Activated naive CD4-positive, alpha-beta T cell treated with anti-CD3 and anti-CD28 coated beads, Interleukin-2, amount 50 U/mL, for 16 hours (primary cell): Measurements from ENCODE around the gene CCDC80.
"Not testable (repeated sequence)": the region's sequence is repeated elsewhere in the genome, so short reads cannot be mapped to it uniquely, and the experiment has no call there.

Experiments used
- DNase-seq: peaks from one replicate; pipeline ENCODE4 v3.0.0-alpha.2; 2020

CCDC80 gene

DNA sequence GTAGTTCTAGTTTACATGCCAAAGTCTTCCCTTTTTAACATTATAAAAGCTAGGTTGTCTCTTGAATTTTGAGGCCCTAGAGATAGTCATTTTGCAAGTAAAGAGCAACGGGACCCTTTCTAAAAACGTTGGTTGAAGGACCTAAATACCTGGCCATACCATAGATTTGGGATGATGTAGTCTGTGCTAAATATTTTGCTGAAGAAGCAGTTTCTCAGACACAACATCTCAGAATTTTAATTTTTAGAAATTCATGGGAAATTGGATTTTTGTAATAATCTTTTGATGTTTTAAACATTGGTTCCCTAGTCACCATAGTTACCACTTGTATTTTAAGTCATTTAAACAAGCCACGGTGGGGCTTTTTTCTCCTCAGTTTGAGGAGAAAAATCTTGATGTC is 57.8 kb downstream of the CCDC80 start:
- no peak for DNase-seq

- DNase-seq = peak; percentile 26
Observed at GRCh38 chr3:112582244-112582874, 58.6 kb downstream of the CCDC80 start.

- no peak for DNase-seq
Observed at GRCh38 chr3:112579697-112580096, 61.2 kb downstream of the CCDC80 start.

DNA sequence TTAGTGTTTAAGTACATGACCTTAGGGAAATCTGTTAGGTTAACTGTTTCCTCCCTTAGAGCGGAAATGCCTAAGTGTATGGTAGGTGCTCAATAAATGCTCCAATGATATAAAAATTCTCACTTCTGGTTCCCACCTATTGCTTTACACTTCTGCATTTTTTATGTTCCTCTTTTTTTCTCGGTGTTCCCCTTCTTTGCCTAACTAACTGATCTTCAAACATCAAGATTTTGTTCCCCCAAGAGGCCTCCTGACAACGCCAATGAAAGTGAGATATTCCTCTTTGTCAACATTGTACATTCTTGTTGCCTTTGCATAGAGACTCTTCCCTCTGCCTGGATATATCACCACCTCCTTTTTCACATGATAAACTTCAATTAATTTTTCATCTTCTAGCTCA is 61.7 kb downstream of the CCDC80 start:
- no peak for DNase-seq

DNA sequence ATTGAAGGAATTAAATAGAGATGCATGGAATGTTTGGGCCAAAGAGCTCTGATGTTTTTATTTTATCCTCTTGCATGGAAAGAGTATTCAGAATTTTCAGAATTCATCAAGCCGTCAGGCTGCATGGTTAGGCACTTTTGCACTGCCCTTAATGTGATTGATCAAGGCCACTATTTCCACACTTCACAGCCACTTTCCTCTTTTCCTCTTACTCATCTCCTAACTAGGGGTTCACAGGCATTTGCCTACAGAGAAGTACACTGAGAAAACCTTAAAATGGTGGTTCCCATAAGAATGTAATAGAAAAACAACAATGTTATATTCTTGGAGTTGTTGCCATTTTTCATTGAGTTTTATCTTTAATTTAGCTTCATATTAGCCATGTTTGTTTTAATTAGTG is 68.2 kb downstream of the CCDC80 start:
- no peak for DNase-seq

DNA sequence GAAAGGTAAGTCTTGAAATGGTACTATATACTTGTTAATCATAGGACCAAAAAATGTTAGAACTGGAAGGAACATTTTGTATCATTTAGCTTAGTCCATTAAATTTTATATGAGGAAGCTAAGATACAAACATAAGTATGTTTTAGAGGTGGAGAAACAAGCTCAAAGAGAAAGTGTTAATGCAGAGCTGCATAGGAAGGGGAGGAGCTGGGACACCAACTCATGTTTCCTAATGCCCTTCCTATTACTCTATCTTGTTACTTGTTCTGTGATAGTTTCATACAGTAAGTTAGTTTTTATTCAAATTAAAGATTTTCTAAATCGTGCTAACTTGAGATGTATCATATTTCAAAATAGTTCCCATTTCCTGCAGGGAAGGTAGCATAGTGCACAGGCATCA is 71.7 kb downstream of the CCDC80 start:
- DNase-seq = no peak

DNA sequence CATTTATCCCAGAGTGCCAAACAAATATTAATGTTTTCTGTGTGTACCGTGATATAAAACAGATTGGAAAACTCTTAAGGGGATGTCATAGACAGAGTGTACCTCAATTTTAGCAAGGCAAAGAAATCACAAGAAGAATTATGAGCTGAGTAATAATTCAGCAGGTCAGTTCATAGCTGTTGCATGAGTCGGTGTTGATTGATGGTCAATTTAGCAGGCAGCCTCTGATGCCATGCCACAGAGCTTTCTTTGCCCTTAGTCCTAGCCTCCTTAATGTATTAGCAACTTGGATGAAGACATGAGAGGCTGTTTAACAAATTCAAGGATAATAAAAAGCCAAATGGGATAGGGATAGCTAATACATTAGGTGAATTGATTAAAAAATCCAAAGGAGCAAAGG is 72.3 kb downstream of the CCDC80 start:
- DNase-seq = no peak

DNA sequence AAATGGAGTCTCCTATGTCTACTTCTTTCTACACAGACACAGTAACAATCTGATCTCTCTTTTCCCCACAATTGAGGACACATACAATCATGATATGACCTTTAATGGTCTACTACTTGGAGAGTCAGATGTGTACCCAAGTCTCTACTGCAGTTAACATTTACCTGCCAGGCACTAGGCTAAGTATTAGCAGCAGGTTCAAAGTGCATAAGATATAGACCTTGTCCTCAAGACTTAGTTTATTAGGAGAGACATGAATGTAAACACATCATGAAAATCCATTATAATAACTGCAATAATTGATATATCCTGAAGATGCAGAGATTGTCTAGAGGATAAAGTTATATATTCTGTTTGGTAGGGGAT is 76.0 kb downstream of the CCDC80 start:
- no peak for DNase-seq

DNA sequence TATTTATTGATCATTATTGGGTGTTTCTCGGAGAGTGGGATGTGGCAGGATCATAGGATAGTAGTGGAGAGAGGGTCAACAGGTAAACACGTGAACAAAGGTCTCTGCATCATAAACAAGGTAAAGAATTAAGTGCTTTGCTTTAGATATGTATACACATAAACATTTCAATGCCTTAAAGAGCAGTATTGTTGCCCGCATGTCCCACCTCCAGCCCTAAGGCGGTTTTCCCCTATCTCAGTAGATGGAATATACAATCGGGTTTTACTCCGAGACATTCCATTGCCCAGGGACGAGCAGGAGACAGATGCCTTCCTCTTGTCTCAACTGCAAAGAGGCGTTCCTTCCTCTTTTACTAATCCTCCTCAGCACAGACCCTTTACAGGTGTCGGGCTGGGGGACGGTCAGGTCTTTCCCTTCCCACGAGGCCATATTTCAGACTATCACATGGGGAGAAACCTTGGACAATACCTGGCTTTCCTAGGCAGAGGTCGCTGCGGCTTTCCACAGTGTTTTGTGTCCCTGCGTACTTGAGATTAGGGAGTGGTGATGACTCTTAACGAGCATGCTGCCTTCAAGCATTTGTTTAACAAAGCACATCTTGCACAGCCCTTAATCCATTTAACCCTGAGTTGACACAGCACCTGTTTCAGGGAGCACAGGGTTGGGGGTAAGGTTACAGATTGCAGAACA is 76.5 kb downstream of the CCDC80 start:
- DNase-seq = not testable (repeated sequence)

DNA sequence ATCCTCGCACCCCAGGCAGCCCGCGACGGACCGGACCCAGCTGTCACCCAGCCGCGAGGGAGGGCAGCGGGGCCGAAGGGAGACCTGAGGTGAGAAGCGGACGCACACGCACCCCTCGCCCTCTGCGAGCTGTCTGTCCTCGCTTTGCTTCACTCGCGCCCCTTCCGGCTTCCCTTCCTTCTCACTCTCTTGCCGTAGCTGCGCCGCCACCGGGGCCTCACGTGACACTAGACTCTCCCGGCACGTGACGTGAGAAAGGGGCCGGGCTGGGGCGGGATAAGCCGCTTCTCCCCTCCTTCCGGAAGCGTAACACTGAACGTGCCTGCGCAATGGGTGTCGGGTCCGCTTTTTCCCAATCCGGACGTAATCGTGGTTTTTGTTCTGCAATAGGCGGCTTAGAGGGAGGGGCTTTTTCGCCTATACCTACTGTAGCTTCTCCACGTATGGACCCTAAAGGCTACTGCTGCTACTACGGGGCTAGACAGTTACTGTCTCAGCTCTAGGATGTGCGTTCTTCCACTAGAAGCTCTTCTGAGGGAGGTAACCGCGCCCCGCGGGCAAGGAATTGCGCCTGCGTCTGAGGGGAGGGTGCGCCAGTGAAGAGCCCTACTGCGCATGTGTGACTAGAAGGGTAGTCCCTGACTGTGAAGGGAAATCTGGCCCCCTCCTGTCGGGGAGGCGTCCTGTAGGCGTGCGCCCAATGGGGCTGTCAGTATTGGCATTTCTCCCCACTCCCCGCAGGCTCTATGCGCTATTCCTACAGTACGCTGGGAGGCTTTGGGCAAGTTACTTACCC is 79.0 kb downstream of the CCDC80 start, which contains the start of the genes ATG3 and SLC35A5:
Gene ATG3, minus strand, starts transcription at position 229 of the 796 bp plus-strand sequence. CDS start 434 bp downstream, outside the sequence.
Gene SLC35A5, plus strand, starts transcription at position 312 of the 796 bp plus-strand sequence. CDS start 1,359 bp downstream, outside the sequence.
- peak; percentile 98 for DNase-seq

GRCh38 chr3:112561484-112561733 is 79.5 kb downstream of the CCDC80 start:
- peak; percentile 82 for DNase-seq

- peak; percentile 74 for DNase-seq
Observed at GRCh38 chr3:112560721-112561483, 80.0 kb downstream of the CCDC80 start.

DNA sequence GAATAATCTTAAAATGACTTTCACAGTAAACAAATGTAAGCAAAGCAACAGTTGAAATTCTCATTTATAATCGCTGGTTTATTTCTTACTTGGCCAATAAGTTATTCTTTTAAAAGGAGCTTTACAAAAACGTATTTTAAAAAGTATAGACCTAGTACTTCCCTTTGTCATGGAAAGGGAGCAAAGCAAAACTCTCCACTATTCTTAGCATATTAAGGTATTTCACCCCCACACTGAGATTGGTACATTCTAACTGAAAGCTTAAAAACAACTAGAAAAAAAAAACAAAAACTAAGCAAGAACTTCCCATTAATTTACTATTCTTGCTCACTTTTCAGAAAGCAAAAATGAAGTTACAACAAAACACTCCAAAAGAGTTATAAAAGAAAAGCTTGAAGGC is 80.6 kb downstream of the CCDC80 start:
- DNase-seq = no peak

- no peak for DNase-seq
Observed at GRCh38 chr3:112557976-112558375, 83.0 kb downstream of the CCDC80 start.

DNA sequence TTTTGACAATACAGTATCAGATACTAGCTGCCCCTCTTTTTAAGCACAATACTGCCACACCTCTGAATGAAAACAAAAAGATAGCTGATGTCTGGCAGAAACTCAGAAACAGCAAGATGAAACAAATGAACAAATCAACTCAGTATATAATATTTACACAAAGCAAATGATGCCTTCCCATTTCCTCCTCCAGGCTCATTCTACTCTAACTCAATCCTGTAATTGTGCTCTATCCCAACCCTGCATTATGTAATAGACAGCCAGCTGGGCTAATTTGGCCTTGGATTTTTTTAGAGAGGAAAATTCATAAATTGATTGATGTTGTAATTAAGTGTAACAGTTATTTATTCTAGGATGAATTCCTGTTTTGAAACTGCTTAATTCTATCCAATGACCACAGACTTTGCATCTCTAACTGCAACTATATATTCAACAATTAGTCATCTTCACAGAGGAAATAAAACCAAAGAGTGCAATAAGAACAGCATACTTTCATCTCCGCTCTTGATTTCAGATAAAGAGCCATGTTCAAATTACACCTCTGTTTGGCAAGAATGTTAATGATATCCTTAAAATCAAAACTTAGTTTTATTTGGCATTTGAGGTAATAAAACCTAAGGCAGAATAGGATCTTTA is 85.3 kb downstream of the CCDC80 start:
- DNase-seq = no peak

DNA sequence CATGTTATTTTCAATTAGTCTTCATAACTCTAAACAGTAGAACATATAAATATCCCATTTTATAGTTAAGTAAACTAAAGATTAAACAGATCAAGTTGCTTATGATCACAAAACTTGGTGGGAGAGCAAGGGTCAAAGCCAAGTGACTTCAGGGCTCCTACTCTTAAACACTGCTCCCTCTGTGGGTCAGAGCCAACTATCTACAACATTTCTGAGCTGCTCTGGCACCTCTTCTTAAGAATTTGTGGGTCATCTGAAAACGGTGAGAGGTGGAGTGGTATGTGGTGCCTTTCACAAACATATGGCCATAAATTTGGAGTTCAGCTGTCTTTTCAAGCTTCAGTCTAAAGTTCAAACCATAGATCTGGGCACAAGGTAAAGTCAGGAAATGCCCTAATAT is 90.1 kb downstream of the CCDC80 start:
- DNase-seq = no peak
